Dendritic cell treated with granulocyte-macrophage colony-stimulating factor and Interleukin-4, amounts not matched to agents 40 ng/mL and 50 ng/mL, for 4 days (primary cell): ENCODE measurements around the gene S100P.

ENCODE experiments used
- H3K27ac Mint-ChIP-seq: one replicate; pipeline ENCODE4 v1.8.0; 2022; ENCODE audit warnings: mild to moderate bottlenecking, mixed read lengths
- H3K27me3 Mint-ChIP-seq: one replicate; pipeline ENCODE4 v1.8.0; 2022; ENCODE audit warnings: mild to moderate bottlenecking, mixed read lengths
- H3K36me3 Mint-ChIP-seq: one replicate; pipeline ENCODE4 v1.8.0; 2022; ENCODE audit warnings: low read depth, mixed read lengths
- H3K4me1 Mint-ChIP-seq: one replicate; pipeline ENCODE4 v1.8.0; 2022; ENCODE audit warnings: low read depth, mixed read lengths
- H3K4me3 Mint-ChIP-seq: one replicate; pipeline ENCODE4 v1.8.0; 2022; ENCODE audit warnings: mild to moderate bottlenecking, moderate library complexity, mixed read lengths
- H3K9me3 Mint-ChIP-seq: one replicate; pipeline ENCODE4 v1.8.0; 2022; ENCODE audit warnings: mixed read lengths
- intact Hi-C: fragments of 100-400 bp; cut with micrococcal nuclease; formaldehyde crosslinking; loops from one replicate; pipeline ENCODE4 v1.15.0; 2022

Gene S100P

GRCh38 chr4:6681191-6681590, 12.5 kb upstream of the S100P start:
- intact Hi-C loops: no loop called here
- Mint-ChIP-seq H3K4me1 (peaks cover 25% of the 10 kb centered on the region), H3K9me3 (peaks cover 7% of the 10 kb centered on the region), H3K27me3 (no peaks in the 10 kb centered on the region), H3K36me3 (peaks cover 26% of the 10 kb centered on the region), H3K4me3 (no peak overlapping the region), H3K27ac (no peak overlapping the region)

- Mint-ChIP-seq H3K36me3 (peaks cover 15% of the 10 kb centered on the region), H3K27ac (no peak overlapping the region), H3K4me1 (peaks cover 7% of the 10 kb centered on the region), H3K4me3 (no peak overlapping the region), H3K9me3 (peaks cover 7% of the 10 kb centered on the region), H3K27me3 (no peaks in the 10 kb centered on the region)
- intact Hi-C loops: no loop called here
Observed at GRCh38 chr4:6682862-6683590, 10.7 kb upstream of the S100P start.

GRCh38 chr4:6684656-6685055, 9.0 kb upstream of the S100P start:
- no peak overlapping the region for H3K4me3 Mint-ChIP-seq
- H3K9me3 Mint-ChIP-seq: peaks cover 7% of the 10 kb centered on the region
- intact Hi-C loops: no loop called here
- peaks cover 3% of the 10 kb centered on the region for H3K27me3 Mint-ChIP-seq
- peaks cover 15% of the 10 kb centered on the region for H3K36me3 Mint-ChIP-seq
- H3K27ac Mint-ChIP-seq: no peak overlapping the region
- peaks cover 20% of the 10 kb centered on the region for H3K4me1 Mint-ChIP-seq

- Mint-ChIP-seq H3K4me3 (no peak overlapping the region), H3K9me3 (no peaks in the 10 kb centered on the region), H3K27ac (no peak overlapping the region), H3K36me3 (peaks cover under 1% of the 10 kb centered on the region), H3K4me1 (peaks cover 29% of the 10 kb centered on the region), H3K27me3 (peaks cover 6% of the 10 kb centered on the region)
- intact Hi-C loops: no loop called here
Observed at GRCh38 chr4:6686104-6686787, 7.4 kb upstream of the S100P start.

- Mint-ChIP-seq H3K4me1 (peaks cover 28% of the 10 kb centered on the region), H3K36me3 (no peaks in the 10 kb centered on the region), H3K9me3 (no peaks in the 10 kb centered on the region), H3K4me3 (no peak overlapping the region), H3K27me3 (peaks cover 6% of the 10 kb centered on the region), H3K27ac (no peak overlapping the region)
- intact Hi-C loops: no loop called here
Observed at GRCh38 chr4:6687947-6688878, 5.5 kb upstream of the S100P start.

- intact Hi-C loops: no loop called here
- Mint-ChIP-seq H3K27me3 (peaks cover 6% of the 10 kb centered on the region), H3K9me3 (no peaks in the 10 kb centered on the region), H3K27ac (no peak overlapping the region), H3K36me3 (no peaks in the 10 kb centered on the region), H3K4me1 (peaks cover 36% of the 10 kb centered on the region), H3K4me3 (no peak overlapping the region)
Observed at GRCh38 chr4:6688879-6689505, 4.7 kb upstream of the S100P start.

GRCh38 chr4:6689506-6689960, 4.1 kb upstream of the S100P start:
- intact Hi-C loops: no loop called here
- H3K4me3 Mint-ChIP-seq: peak overlapping the region; percentile 41

GRCh38 chr4:6692379-6692778, 1.3 kb upstream of the S100P start:
- H3K27ac Mint-ChIP-seq: peak overlapping the region; percentile 71
- intact Hi-C loops: no loop called here
- H3K27me3 Mint-ChIP-seq: peaks cover 6% of the 10 kb centered on the region
- H3K4me1 Mint-ChIP-seq: peaks cover 63% of the 10 kb centered on the region
- H3K4me3 Mint-ChIP-seq: no peak overlapping the region
- H3K9me3 Mint-ChIP-seq: no peaks in the 10 kb centered on the region
- no peaks in the 10 kb centered on the region for H3K36me3 Mint-ChIP-seq

More at GRCh38 chr4:6689506-6689960, 4.1 kb upstream of the S100P start:
- peaks cover 6% of the 10 kb centered on the region for H3K27me3 Mint-ChIP-seq
- peak overlapping the region; percentile 51 for H3K27ac Mint-ChIP-seq
- peaks cover 41% of the 10 kb centered on the region for H3K4me1 Mint-ChIP-seq
- no peaks in the 10 kb centered on the region for H3K36me3 Mint-ChIP-seq
- H3K9me3 Mint-ChIP-seq: no peaks in the 10 kb centered on the region

GRCh38 chr4:6692806-6693205, 872 bp upstream of the S100P start:
- peak overlapping the region; percentile 71 for H3K27ac Mint-ChIP-seq
- no peak overlapping the region for H3K4me3 Mint-ChIP-seq
- H3K27me3 Mint-ChIP-seq: peaks cover 6% of the 10 kb centered on the region
- intact Hi-C loops: no loop called here
- H3K36me3 Mint-ChIP-seq: no peaks in the 10 kb centered on the region
- H3K9me3 Mint-ChIP-seq: no peaks in the 10 kb centered on the region
- peaks cover 63% of the 10 kb centered on the region for H3K4me1 Mint-ChIP-seq

- Mint-ChIP-seq H3K4me3 (peak overlapping the region; percentile 50), H3K4me1 (peaks cover 54% of the 10 kb centered on the region), H3K36me3 (peaks cover under 1% of the 10 kb centered on the region), H3K27me3 (peaks cover 6% of the 10 kb centered on the region), H3K9me3 (no peaks in the 10 kb centered on the region), H3K27ac (peak overlapping the region; percentile 71)
- intact Hi-C loops: no loop called here
Observed at GRCh38 chr4:6694177-6694901, 661 bp downstream of the S100P start.

GRCh38 chr4:6695660-6696610, 2.3 kb downstream of the S100P start:
- Mint-ChIP-seq H3K4me3 (no peak overlapping the region), H3K36me3 (peaks cover 16% of the 10 kb centered on the region), H3K9me3 (no peaks in the 10 kb centered on the region), H3K27me3 (no peaks in the 10 kb centered on the region), H3K4me1 (peaks cover 41% of the 10 kb centered on the region), H3K27ac (peak overlapping the region; percentile 52)
- intact Hi-C loops: no loop called here

GRCh38 chr4:6696611-6697010, 2.9 kb downstream of the S100P start:
- intact Hi-C loops: no loop called here
- Mint-ChIP-seq H3K27ac (peak overlapping the region; percentile 52), H3K4me3 (no peak overlapping the region), H3K36me3 (peaks cover 21% of the 10 kb centered on the region), H3K27me3 (no peaks in the 10 kb centered on the region), H3K4me1 (peaks cover 41% of the 10 kb centered on the region), H3K9me3 (no peaks in the 10 kb centered on the region)
